Inflammatory macrophage treated with lipopolysaccharide for 1 hour (primary cell): ENCODE measurements around the gene RBM10.

Source experiments
- DNase-seq, 2 donors: peaks; one replicate each; pipeline ENCODE4 v3.0.0-alpha.2; 2020 to 2022

RBM10 gene

DNA sequence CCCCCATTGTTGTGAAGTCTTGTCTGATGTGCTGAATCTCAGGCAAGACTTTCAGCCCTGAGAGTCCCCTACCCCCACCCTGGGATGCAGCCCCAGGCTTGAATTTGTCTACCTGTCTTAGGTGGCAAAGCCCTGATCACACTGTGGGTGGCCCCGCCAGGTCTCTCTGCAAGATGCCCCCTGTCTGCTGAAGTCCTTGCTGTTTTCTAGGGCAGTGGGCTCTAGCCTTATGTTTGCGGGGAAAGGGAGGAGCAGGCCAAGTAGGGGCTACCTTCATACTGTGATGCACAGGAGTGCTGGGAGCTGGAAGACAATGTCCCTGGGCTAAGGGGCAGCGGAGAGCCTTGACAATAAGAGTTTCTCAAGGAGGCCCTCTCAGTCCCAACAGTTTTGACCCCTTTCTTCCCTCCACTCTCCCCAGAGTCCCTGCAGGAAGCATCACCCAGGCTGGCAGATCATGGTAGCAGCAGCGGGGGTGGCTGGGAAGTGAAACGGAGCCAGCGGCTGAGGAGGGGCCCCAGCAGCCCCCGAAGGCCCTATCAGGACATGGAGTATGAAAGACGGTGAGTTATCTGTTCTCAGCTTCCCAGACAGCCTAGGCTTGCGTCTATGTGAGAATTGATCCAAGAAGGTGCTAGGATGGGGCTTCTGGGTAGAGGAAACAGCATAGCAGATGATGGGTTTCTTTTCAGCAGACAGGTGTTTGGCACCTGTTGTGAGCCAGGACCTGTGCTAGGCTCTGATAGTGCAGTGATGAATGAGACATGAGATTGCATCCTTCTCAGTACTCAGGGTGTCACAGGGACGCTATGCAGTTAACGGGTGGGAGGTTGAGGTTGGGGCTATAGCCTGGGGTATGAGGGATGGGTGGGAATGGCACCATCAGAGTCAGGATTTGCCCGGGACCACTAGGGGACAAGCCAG lies 2.2 kb downstream of the RBM10 start:
- no peak for DNase-seq

- DNase-seq, result no peak
These were observed 3.9 kb downstream of the RBM10 start for GRCh38 chrX:47148946-47149345.

DNA sequence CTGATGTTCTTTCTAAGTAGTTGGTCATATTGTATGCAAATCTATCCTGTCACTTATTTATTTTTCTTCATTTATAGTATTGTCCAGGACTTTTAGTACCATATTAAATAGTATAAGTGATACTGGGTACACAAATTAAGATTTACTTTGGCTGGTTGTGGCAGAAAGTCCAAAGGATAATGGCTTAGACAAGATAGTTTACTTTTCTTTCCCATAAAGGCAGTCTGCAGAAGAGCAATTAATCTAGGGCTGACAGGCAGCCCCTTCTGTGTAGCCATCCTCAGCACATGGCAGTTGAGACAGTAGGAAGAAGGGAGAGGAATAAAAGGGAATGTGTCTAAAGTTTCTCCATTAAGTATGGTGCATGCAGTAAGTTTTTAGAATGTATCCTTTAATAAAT lies 6.4 kb downstream of the RBM10 start:
- DNase-seq, result no peak

GRCh38 chrX:47156611-47157520 lies 11.8 kb downstream of the RBM10 start:
- DNase-seq, result no peak

DNA sequence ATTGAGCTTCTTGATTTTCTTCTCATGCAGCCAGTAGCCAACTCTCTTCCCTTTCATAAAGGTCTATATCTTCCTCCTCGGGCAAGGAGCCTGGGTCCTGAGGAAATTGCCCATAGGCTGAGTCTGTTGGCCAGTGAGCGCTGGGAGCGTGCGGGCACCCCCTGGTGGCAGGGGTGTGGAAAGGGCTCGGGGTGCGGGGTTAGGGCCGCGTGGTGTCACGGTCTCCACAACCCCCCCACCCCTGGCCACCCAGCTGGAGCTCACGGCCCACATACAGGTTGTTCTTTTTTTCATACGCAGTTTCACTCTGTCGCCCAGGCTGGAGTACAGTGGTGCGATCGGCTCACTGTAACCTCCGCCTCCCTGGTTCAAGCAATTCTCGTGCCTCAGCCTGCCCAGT lies 13.1 kb downstream of the RBM10 start:
- DNase-seq, result no peak

DNA sequence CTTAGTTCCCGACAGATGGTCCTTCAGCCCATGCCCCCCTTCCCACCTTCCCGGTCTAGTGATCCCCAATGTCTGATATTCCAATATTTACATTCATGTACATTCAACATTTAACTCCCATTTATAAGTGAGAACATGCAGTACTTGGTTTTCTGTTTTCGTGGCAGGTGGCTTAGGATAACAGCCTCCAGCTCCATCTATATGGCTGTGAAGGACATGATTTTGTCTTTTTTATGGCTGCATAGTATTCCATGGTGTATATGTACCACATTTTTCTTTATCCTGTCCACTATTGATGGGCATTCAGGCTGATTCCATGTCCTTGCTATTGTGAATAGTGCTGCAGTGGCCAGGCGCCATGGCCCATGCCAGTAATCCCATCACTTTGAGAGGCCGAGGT lies 13.8 kb downstream of the RBM10 start:
- no peak for DNase-seq

DNA sequence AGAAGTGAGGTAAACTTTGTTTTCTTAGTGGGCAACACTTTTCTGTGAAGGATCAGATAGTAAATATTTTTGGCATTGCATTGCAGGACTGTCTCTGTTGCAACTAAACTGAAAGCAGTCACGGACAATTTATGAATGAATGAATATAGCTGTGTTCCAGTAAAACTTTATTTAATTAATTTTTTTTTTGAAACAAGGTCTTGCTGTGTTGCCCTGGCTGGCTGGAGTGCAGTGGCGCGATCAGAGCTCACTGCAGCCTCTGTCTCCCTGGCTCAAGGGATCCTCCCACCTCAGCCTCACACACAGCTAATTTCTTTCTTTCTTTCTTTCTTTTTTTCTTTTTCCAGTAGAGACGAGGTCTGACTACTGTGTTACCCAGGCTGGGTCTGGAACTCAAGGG lies 15.8 kb downstream of the RBM10 start:
- DNase-seq, result no peak

- DNase-seq, result no peak
These were observed 18.0 kb downstream of the RBM10 start for GRCh38 chrX:47162927-47163583.

DNA sequence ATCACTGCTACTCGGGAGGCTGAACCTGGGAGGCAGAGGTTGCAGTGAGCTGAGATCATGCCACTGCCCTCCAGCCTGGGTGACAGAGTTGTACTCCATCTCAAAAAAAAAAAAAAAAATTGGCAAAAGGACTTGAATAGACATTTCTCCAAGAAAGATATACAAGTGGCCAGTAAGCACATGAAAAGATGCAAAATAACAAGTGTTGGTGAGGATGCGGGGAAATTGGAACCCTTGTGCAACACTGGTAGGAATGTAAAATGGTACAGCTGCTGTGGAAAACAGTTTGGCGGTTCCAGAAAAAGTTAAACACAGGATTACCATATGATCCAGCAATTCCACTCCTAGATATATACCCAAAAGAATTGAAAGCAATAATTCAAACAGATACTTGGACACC lies 19.4 kb downstream of the RBM10 start:
- DNase-seq, result no peak

- DNase-seq, result no peak
These were observed 21.1 kb downstream of the RBM10 start for GRCh38 chrX:47166126-47166525.

GRCh38 chrX:47168495-47169073 lies 23.6 kb downstream of the RBM10 start:
- no peak for DNase-seq

DNA sequence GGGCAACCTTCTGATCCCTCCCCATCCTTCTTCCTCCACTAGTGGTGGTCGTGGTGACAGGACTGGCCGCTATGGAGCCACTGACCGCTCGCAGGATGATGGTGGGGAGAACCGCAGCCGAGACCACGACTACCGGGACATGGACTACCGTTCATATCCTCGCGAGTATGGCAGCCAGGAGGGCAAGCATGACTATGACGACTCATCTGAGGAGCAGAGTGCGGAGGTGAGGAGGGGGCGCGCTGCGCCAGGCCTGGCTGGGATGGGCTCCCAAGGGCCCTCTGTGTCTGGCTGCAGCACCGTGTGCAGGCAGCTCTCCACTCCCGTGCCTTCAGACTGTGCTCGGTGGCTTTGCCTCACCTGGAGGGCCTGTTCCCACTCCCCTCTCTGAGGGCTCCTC lies 24.3 kb downstream of the RBM10 start:
- DNase-seq, result no peak

DNA sequence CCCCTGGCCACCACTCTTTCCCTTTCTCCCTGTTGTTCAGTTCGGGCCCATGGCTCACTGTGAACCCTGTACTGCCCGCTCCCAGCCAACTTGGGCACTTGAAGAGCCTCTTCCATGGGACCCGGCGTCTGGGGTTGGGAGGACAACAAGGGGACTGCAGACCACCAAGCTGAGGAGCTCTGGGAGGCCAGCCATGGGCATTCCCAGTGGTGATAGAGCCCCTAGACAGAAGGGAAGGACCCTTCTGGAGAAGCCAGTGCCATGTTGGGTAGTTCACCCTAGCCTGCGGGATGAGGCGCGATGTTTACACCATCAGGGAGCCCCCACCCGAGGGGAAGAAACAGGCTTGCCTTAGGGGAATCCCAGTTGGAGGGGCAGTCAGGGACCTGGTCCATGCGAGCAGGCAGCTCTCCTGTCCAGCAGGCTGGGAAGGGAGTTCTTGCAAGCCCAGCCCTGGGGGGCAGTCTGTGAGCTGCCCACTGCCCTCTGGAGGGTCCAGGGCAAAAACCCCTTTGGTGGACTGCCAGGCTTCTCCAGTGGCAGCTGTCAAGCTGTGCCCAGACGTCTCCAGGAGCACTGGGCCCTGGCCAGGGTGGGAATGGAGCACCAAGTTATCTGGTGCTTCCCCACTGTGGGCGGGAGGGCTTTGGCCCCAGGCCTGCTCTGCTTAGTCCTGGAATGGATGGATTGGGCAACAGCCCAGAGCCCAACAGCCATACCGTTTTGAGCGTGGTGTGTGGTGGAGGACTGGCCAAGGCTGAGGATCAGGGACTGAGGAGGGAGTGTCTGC lies 24.9 kb downstream of the RBM10 start:
- no peak for DNase-seq

DNA sequence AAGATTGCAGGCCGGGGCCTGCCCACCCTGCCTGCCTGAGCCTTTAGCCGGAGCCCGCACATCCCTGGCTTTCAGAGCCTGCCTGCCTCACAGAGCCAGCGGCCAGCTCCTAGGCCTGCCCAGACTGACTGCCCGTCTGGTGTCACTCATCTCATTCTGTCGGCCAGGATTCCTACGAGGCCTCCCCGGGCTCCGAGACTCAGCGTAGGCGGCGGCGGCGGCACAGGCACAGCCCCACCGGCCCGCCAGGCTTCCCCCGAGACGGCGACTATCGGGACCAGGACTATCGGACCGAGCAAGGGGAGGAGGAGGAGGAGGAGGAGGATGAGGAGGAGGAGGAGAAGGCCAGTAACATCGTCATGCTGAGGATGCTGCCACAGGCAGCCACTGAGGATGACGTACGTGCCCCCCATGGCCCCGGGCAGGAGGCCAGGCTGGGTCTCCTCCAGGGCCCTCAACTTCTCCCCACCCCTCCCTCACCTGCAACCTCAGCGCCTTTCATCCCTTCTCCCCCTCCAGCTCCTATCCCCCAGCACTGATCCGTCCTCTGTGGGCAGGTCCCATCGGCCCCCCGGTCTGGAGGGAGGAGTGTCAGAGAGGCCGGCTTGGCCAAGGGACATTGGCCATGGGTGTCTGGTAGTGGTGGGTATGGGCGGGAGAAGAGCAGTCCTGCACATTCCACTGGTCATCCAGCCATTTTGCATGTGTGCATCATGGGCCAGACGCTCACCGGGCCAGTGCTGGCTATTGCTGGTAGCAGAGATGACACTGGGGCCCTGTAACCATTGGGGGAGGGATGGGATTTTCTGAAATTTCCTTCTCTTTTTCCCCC lies 26.1 kb downstream of the RBM10 start:
- no peak for DNase-seq

DNA sequence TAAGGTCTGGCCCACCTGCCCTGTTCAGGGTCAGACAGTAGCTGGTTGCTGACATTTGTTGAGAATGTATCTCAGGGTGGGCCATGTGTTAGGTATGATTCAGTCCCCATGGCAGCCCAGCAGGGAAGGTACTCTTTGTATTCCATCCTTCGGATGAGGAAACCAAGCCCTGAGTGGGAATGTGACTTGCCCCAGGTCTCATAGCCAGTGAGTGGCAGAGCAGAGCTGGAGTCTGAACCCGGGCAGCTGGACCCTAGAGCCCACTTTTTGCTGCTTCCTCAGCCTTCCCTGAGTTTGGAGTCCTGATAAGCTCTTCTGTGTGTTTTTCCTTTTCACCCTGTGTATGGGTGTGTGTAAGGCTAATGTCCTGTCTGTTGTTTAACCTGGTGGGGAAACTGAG lies 27.0 kb downstream of the RBM10 start:
- DNase-seq, result no peak

DNA sequence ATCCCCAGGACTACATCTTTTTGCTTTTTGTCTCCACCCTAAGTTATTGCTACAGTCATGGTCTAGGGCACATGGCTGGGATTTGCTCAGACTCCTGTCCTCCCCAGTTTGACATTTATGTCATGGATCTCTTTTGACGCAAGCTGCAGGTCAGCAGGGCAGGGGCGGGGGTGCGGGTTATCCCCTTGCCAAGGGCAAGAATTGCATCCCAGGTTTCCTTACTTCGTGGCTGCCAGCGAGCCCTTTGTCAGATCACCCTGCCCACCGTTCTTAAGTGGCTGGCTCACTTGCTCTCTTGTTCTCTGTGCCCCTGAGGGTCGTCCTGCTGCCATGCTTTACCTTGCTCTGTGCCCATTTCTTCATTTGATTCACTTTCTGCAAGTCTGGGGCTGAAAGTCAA lies 27.5 kb downstream of the RBM10 start:
- no peak for DNase-seq

DNA sequence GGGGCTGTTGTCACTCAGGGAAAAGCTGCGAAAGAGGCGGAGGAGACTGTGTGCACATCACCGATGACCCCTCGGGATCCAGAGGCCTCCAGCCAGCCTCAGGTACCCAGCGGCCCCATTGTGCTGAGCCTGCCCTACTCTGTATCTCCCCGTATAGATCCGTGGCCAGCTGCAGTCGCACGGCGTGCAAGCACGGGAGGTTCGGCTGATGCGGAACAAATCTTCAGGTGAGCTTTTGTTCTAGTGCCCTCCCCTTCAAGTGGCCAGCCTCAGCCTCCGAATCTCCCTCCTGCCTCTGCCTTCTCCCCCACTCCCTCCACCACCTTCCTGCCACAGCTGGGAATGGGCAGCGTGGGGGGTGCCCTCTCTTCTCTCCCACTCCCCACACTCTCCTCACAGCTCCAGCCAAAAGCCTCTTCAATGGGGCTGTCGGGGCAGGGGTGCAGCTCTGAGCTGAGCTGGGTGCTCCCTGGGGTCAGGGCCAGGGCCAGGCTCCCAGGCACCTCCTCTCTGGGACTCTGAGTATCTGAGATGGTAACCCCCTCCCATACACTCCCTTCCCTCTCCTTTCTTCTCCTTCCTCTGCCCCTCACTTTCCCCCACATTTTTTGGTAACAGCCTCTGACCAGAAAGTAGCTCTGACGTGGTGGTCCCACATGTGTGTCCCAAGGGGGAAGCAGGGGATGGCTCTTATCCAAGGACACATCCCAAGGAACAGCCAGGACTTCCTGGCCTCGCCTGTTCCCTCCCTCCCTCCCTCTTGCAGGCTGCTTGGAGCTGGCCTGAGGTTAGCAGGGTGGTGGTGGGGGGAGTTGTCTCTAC lies 28.2 kb downstream of the RBM10 start:
- DNase-seq, result no peak

- no peak for DNase-seq
These were observed 29.4 kb downstream of the RBM10 start for GRCh38 chrX:47174376-47174775.

DNA sequence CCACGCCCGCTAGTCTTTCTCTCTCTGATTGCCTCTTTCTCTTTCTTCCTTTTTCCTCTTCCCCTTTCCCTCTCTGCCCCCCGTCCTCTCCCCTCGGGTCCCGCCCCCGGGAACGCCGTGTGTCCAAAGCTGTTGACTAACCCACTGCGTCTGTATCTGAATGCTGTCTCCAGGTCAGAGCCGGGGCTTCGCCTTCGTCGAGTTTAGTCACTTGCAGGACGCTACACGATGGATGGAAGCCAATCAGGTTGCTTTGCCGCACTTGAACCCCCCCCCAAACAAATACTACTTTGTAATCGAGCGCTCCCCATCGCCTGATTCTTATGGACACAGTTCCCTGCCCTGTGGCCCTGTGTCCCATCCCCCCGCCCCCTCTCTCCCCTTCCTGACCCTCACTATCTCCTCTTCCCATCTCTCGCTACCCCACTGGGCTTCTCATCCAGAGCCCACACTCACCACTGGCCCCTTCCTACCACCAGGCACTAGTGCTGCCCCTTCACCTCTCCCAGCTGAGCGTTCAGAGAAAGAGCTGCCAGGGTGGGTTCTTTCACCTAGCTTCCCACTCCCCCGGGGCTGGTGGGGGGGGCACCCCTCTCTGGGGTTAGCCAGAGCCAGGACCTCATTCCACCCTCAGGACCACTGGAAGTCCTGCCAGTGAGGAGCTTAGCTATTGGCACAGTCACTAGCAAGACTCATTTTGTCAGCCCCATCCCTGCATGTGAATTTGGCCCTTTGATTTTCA lies 30.0 kb downstream of the RBM10 start:
- no peak for DNase-seq

GRCh38 chrX:47175588-47175980 lies 30.6 kb downstream of the RBM10 start:
- DNase-seq, result no peak
